Stimulated activated CD4-positive, alpha-beta T cell treated with anti-CD3 and anti-CD28 coated beads, Interleukin-12 subunit alpha, Interleukin-12 subunit beta, amount 100 ng/mL, for 48 hours (primary cell): ENCODE measurements around the gene GPR15.

Experiments
- DNase-seq, 3 donors: peaks; one replicate each; pipeline ENCODE4 v3.0.0-alpha.2; 2020; ENCODE audit warnings: low read depth in 2 of 3, low spot score in 1 of 3

Gene GPR15

DNA sequence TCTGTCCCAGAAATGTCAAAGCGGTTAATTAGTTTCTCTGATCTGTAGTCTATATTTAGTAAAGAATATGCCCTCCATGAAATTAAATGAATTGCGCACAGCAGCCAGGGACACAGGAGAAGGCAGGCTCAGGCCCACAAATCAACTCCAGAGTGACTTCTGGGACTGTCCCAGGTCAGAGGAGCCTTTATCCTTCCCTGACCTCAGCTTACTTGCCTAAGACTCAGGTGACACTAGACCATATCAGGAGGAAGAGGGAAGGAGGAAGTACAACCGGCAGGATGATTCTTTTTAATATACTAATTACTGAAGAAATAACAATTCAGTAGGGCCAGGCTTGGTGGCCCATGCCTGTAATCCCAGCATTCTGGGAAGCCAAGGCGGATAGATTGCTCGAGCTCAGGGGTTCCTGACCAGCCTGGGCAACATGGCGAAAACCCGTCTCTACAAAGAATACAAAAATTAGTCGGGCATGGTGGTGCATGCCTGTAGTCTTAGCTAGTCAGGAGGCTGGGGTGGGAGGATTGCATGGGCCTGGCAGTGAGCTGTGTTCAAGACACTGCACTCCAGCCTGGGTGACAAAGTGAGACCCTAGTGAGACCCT lies 1.8 kb upstream of the GPR15 start:
- no peak for DNase-seq

- no peak for DNase-seq
Observed at GRCh38 chr3:98530676-98531075, 1.1 kb upstream of the GPR15 start.

DNA sequence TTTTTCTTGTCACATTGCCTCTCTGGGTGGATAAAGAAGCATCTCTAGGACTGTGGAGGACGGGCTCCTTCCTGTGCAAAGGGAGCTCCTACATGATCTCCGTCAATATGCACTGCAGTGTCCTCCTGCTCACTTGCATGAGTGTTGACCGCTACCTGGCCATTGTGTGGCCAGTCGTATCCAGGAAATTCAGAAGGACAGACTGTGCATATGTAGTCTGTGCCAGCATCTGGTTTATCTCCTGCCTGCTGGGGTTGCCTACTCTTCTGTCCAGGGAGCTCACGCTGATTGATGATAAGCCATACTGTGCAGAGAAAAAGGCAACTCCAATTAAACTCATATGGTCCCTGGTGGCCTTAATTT lies 478 bp downstream of the GPR15 start:
- no peak for DNase-seq

- DNase-seq = no peak
Observed at GRCh38 chr3:98532709-98533571, 1.2 kb downstream of the GPR15 start.

GRCh38 chr3:98534168-98534567 lies 2.4 kb downstream of the GPR15 start:
- DNase-seq = no peak

DNA sequence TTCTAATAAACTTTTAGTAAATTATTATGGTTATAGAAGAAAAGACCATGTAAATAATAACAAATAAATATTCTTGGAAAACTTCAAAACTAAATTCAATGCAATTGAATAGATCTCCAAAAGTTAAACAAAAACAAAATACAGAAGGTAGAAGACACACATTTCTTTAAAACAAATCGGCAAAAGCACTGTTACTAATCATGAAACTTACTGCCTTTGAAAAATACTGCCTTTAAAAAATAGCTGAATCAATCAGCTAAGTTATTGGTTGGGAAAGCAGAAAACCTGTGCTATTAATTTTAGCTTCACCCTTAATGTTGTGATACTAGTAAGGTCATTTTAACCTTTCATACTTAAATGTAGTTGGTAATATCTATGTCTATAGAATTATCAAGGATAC lies 3.0 kb downstream of the GPR15 start:
- no peak for DNase-seq

- no peak for DNase-seq
Observed at GRCh38 chr3:98536456-98537017, 4.8 kb downstream of the GPR15 start.

GRCh38 chr3:98540346-98540745 lies 8.6 kb downstream of the GPR15 start:
- no peak for DNase-seq

DNA sequence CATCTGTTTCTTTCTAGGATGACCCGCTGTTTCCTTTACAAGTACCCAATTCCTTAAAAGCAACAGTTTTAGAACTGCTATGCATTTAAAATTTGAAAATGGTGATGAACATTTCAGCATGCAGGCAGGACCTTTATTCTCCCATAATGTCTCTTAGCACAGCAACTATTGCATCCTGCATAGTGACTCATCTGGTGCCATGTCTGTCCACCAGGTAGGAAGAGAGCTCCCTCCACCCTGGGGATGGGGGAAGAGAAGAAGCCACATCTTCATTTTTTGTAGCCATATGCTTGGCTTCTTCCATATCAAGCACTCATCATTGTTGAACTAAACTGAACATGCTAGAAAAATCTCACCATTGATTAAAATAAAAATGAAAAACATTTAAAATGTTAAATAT lies 9.9 kb downstream of the GPR15 start:
- no peak for DNase-seq

DNA sequence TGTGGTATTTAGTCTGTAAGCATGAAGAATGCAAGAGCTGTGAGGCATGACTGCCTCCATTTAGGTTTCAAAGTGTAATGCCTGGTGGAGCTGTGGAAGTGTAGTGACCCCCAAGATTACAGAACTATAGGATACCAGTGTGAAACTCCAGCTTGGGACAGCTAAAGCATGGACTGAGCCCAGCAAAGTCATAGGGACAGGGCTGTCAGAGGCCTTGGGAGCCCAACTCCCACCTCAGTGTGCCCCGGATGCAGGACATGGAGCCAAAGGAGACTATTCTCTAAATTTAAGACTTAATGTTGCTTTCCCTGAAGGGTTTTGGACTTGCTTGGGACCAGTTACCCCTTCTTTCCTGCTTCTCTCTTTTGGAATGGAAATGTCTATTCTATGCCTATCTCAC lies 10.8 kb downstream of the GPR15 start:
- no peak for DNase-seq

DNA sequence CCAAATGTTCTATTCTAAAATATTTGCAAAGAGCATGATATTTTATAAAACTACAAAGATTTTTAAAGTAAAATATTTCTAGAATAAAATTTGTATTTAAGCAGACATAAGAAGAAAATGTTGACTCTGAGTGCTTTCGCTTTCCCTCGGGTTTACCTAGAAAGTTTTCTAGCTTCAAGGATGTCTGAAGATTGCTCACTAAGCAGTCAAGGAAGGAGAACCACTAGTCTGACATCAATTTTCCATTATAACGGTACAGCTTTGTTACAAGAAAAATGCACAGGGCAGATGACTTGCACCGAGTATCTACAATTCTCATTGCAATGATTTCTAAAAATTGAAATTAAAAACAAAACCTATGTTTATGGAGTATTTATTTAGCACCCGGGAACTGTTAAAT lies 14.2 kb downstream of the GPR15 start:
- DNase-seq = no peak

GRCh38 chr3:98548544-98548943 lies 16.8 kb downstream of the GPR15 start:
- no peak for DNase-seq

- DNase-seq = no peak
Observed at GRCh38 chr3:98550833-98551232, 19.1 kb downstream of the GPR15 start.

- no peak for DNase-seq
Observed at GRCh38 chr3:98551236-98551635, 19.5 kb downstream of the GPR15 start.

DNA sequence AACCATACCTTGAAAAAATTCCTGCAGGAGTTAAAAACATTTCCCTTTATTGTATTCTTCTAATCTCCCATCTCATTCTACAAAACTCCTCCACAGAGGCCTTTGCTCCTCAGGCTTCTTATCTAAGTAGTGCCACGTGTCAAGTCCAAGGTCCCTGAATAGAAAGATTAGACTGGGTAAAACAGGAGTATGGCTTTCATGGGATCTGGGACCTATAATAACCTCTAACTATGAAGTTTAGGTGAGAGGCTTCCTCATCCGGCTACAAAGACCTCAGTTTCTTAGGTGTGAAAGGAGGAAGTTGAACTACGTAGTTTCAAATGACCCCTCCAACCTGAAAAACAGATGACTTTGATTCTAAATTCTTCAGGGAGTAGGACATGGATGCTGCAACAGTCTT lies 20.0 kb downstream of the GPR15 start:
- no peak for DNase-seq

- no peak for DNase-seq
Observed at GRCh38 chr3:98552232-98553020, 20.6 kb downstream of the GPR15 start.

DNA sequence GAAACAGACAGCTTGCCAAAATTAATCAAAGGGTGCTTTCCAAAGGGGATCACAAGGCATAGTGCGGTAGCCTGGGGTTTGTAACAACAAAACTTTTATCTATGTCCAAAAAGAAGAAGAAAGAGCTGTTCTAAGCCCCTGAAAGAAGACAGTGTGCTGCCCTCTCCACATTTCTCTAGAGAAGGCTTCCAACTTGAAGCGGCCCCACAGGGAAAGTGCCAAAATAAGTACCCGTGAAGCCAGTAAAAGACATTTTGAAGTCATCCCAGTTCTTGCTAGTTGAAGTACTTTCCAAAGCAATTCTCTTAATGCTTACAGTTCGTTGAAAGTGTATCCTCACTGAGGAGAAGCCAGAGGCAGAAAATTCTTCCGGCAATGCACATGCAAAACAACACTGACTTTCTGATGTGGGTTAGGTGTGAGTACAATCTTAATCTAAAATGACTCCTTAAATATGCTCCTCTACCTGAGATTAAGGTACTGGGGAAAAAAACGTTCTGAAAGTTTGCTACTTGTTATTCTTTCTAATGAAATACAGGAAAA lies 21.3 kb downstream of the GPR15 start:
- DNase-seq = no peak

DNA sequence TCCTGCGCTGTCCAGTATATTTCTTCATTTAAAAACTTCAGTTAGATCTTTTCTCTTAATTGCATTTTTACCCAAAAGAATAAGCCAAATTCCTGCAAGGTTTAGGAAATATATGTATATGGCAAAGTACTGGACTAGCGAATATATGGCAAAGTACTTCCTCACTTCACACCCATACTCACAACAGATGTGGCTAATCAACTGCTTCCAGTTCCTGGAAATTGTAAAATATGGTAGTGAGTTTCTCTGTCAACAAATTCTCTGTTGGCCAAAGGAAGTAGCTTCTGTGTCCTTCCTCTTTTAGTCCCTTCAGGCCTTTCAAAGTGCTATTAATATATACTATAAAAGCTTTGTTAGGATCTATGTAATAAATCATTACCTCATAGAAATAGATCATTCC lies 22.0 kb downstream of the GPR15 start:
- no peak for DNase-seq

GRCh38 chr3:98554580-98554979 lies 22.8 kb downstream of the GPR15 start:
- DNase-seq = no peak

DNA sequence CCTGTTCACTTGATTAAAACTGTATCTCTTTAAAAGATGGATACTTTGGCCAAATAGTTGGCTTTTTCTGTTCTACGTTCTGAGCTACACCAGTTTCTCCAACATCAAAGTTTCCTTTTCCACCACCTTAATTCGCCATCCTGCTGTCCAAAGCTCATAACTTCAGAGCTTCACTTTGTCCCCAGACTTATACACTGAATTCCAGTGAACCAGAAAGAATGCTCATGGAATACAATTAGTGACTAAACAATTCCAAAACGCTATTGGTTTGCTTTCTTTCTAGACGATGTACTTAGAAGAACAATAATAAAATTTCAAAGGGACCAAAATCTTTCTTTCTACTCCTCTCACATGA lies 23.2 kb downstream of the GPR15 start:
- no peak for DNase-seq
